Psoas muscle (tissue), 8 donors: Measurements from ENCODE around the gene FOSL1. TPM values are rescaled to one million over a fixed set of nuclear protein-coding genes. Genes with fewer than 3 reads are reported as not detected.

Experiments
- ATAC-seq, 4 donors: fragments of 200-7000 bp; cut with Tn5 transposase; one replicate each; pipeline ENCODE4 v1.9.1; 2020; ENCODE audit warnings: moderate library complexity in 3 of 4, mild to moderate bottlenecking in 2 of 4
- DNase-seq, 2 donors: peaks; one replicate each; pipeline ENCODE4 v3.0.0-alpha.2; 2020
- H3K27ac ChIP-seq: fragments of 200-600 bp; one replicate; pipeline ENCODE4 v1.8.0; 2022
- H3K27me3 ChIP-seq, 3 donors: fragments of 200-600 bp in 1 of 3; one replicate each; pipeline versions ENCODE4 v1.6.1 to v1.8.0; 2013 to 2022; ENCODE audit warnings: low read length in 2 of 3, mild to moderate bottlenecking in 2 of 3, moderate library complexity in 1 of 3; ENCODE audit not compliant: insufficient read depth in 3 of 3
- H3K36me3 ChIP-seq, 2 donors: fragments of 200-600 bp in 1 of 2; one replicate each; pipeline versions ENCODE4 v1.6.1 to v1.8.0; 2013 to 2022; ENCODE audit warnings: low read depth in 1 of 2, mild to moderate bottlenecking in 1 of 2, moderate library complexity in 1 of 2; ENCODE audit not compliant: insufficient read depth in 1 of 2
- H3K4me1 ChIP-seq: fragments of 200-600 bp; one replicate; pipeline ENCODE4 v1.8.0; 2022
- H3K4me3 ChIP-seq: fragments of 200-600 bp; one replicate; pipeline ENCODE4 v1.8.0; 2022; ENCODE audit warnings: mild to moderate bottlenecking
- H3K9me3 ChIP-seq: fragments of 200-600 bp; one replicate; pipeline ENCODE4 v1.8.0; 2022
- CTCF ChIP-seq: fragments of 200-600 bp; IDR thresholded peaks from one replicate; pipeline ENCODE4 v1.8.0; 2022; ENCODE audit warnings: antibody characterized with exemption
- WGBS, 3 donors: extraction: QIAGEN DNeasy Blood & Tissue Kit; methylation state at CpG; one replicate each; pipeline versions ENCODE4 v1.1.6 to v1.1.7; 2013; 5-methylcytosine and 5-hydroxymethylcytosine counted together
- intact Hi-C, 2 donors: fragments of 100-400 bp; cut with DNase I; formaldehyde crosslinking; loops; one replicate each; pipeline versions ENCODE4 v1.11.0 to v1.14.2; 2022
- long read RNA-seq, 2 donors: library from polyadenylated mRNA; unstranded; transcript quantifications; one replicate each; pipeline ENCODE4 v2.0.0, GENCODE V29; 2021
- polyA plus RNA-seq, 3 donors: library from polyadenylated mRNA; stranded (reverse); fragments of 200-250 nt; gene quantifications; one replicate each; pipeline ENCODE4 v1.2.3, GENCODE V29; 2013
- total RNA-seq, 4 donors: library from RNA; stranded (reverse); fragmentation: NEBNext Ultra II Directional in 2 of 4; extraction: Animal tissue kit (Norgen Biotek cat#: 25700) in 2 of 4; gene quantifications; one replicate each; pipeline versions ENCODE4 v1.2.1 to v1.2.4, GENCODE V29; 2021 to 2023
- donor health status: healthy with polysubstance abuse.
- donor health status: DM: no; HTN: no; CAD: no; lungs with moderate emphysema.
- donor health status: Bipolar disorder and iron deficiency.
- donor health status: healthy.
- donor health status: DM: yes; HTN: yes; CAD: no.
- donor health status: DM: no; HTN: no; CAD: no.
- donor health status: DM: no; HTN: no; CAD: no.
- donor health status: DM: yes; HTN: yes; CAD: no.

The FOSL1 gene
- total RNA-seq: 10 to 100 TPM in 3 of 4 donors, under 1 TPM in 1; 0.75 to 12.6 (median 11.5) TPM
- polyA plus RNA-seq: 100 to 1,000 TPM in 1 of 3 donors, 1 to 10 TPM in 2; 5.7 to 257 (median 7.8) TPM
- long read RNA-seq, donor 1, partial matches to known transcripts: 0 of 7 reads
- long read RNA-seq, donor 1, other reads (novel, unspliced or antisense): 3 of 7 reads
- long read RNA-seq, donor 2, transcript FOSL1-201 (4 exons, 1,669 nt): major isoform, 6 of 11 reads
- long read RNA-seq, donor 2, partial matches to known transcripts: 1 of 11 reads
- long read RNA-seq, donor 2, other reads (novel, unspliced or antisense): 2 of 11 reads

- Histone ChIP-seq H3K9me3 (no peaks in the 10 kb centered on the region), H3K4me3 (peak within 1 kb of the TSS; percentile 82), H3K27ac (peak within 1 kb of the TSS; percentile 50), H3K4me1 (no peaks in the 10 kb centered on the region), H3K27me3 (peaks cover 0 to 8% (median 6%) of the 10 kb centered on the region in 3 donors), H3K36me3 (peaks cover 0 to 3% of the 10 kb centered on the region in 2 donors)
- ATAC-seq (peak; percentile 85 to 93 (median 89)), DNase-seq (peak; percentile 92 to 93)
- WGBS, 3 donors: 2% methylated on average over 66 to 80 of the region's 80 CpGs
- intact Hi-C loops: no loop called here
- TF ChIP-seq CTCF: no peak
These were observed at the start of gene FOSL1 for GRCh38 chr11:65900125-65900898. Gene FOSL1 (minus strand): TSS chr11:65900388. CDS start chr11:65900339, 49 bp downstream.

- DNase-seq (no peak), ATAC-seq (no peak)
- Histone ChIP-seq H3K9me3 (no peaks in the 10 kb centered on the region), H3K4me1 (no peaks in the 10 kb centered on the region), H3K27ac (no peak overlapping the region), H3K4me3 (no peak overlapping the region), H3K27me3 (peaks cover 0 to 4% (median 0%) of the 10 kb centered on the region in 3 donors), H3K36me3 (no peaks in the 10 kb centered on the region)
- intact Hi-C loops: no loop called here
- TF ChIP-seq CTCF: no peak
- WGBS, 3 donors: 74 to 82% (median 77%) methylated on average over 12 of the region's 12 CpGs
These were observed 47.5 kb upstream of the FOSL1 start for GRCh38 chr11:65947603-65948125.

- TF ChIP-seq CTCF: no peak
- WGBS, 3 donors: 22 to 24% (median 22%) methylated on average over 11 to 13 of the region's 13 CpGs
- Histone ChIP-seq H3K27me3 (peaks cover 0 to 4% (median 0%) of the 10 kb centered on the region in 3 donors), H3K36me3 (no peaks in the 10 kb centered on the region), H3K9me3 (no peaks in the 10 kb centered on the region), H3K4me3 (no peak overlapping the region), H3K4me1 (no peaks in the 10 kb centered on the region), H3K27ac (no peak overlapping the region)
- intact Hi-C loops: no loop called here
- no peak for ATAC-seq
- DNase-seq: no peak
These were observed 46.9 kb upstream of the FOSL1 start for GRCh38 chr11:65947133-65947532.

GRCh38 chr11:65946655-65947054, 46.5 kb upstream of the FOSL1 start:
- Histone ChIP-seq H3K36me3 (no peaks in the 10 kb centered on the region), H3K27me3 (peaks cover 0 to 4% (median 0%) of the 10 kb centered on the region in 3 donors), H3K4me1 (no peaks in the 10 kb centered on the region), H3K9me3 (no peaks in the 10 kb centered on the region), H3K4me3 (no peak overlapping the region), H3K27ac (no peak overlapping the region)
- ATAC-seq (peak in 1 of 4 donors; percentile 27), DNase-seq (no peak)
- 82 to 87% (median 86%) methylated on average over 4 of the region's 4 CpGs for WGBS, 3 donors
- no peak for TF ChIP-seq CTCF
- intact Hi-C loops: no loop called here
